ENCODE data around the gene CUBN.
"Not testable (repeated sequence)": the region's sequence is repeated elsewhere in the genome, so short reads cannot be mapped to it uniquely, and the experiment has no call there.

CUBN gene

DNA sequence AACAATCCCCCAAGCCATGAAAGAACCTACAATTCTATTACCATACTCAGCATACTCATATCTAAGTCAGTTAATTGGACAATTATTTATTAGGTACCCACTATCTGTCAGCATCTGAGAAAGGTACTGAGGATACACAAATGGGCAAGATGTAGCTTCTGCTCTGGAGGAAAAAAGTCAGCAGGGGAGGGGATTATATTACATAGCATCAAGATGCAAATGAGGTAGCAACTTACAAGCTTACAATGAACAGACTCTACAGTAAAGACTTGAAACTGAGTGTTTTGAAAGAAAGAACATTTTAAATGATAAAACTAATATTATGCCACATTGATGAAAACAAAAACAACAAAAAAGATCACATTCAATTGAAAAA is 10.8 kb upstream of the CUBN start:
- no peak for DNase-seq

DNA sequence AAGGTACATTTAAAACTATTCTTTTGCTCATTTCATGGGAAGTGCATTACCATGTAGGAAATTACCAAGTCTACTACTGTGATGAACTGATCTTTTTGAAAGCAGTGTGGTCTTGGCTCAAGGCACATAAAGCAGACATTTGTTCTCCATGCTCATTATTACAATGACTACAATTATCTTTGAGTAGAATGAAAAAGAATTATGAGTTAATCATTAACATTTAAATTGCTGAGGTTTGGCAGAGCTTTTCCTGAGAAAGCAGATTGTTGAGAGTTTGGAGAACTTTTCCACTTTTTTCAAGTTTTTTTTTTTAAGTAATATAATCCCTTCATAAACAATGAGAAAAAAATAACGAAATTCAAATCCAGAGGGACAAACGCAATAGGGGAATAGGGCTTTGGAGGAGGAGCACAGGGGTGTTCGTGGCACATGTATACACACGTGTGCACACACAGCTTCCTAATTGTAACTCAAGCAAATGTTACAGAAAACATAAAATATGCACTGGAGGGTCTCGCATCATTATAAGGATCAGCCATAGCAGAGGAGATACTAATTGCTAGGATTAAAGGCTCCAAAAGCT is 8.9 kb upstream of the CUBN start:
- no peak for DNase-seq

DNA sequence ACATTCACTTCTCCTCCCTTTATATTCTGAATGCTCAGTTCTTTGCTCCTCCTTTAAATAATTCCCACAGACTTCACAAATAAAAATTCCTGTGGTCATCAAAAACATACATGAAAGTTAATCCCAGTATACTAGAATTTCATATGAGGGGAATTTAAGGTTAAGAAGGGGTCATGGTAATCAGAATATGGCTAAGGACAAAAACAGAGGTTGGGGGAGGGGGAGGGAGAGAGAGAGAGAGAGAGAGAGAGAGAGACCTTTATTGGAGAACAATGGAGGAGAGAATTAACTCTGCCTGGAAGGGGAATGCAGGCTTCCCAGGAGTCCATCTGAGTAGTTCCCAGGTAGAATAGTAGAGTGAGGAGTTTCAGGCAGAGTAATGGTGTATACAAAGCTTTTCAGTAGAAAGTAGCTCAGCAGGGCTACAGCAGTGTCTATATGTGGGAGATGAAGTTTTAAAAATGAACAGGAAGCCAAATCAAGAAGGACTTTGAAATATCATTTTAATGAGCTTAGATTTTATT is 5.2 kb upstream of the CUBN start:
- no peak for DNase-seq

DNA sequence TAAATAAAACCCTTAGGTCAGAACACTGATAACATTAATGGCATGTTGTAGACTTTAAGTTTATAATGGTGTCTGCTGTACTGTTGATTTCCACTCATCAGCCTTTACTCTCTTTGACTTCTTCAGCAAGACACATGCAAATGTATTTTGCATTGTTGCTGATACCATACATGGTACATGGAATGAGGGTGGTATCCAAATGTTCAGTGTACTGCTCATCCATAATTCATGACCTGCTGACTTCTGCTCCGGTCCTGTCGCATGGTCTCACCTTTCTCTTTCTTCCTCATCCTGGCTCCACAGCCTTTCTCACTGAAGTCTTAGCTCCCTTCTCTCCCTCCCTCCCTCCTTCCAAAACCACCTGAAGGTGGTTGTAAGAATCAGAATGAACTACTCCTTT is 4.7 kb upstream of the CUBN start:
- no peak for DNase-seq

DNA sequence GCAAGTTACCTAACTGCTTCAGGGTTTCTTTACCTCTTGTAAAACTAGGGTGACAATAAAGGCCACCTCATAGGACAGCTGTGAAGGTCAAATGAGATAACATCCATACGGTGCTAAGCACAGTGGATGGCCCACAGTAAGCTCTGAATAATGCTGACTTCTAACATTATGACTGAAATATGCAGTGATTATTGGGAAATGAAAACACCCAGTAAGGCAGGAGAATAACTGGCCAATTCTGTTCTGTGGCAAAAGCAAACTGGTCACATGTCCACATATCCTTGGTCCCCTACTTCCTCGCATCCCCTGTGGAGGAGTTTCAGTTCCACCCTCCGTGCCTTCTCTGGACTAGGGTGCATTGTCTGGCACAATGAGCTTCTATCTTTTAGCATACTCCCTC is 1.4 kb downstream of the CUBN start:
- DNase-seq = no peak

DNA sequence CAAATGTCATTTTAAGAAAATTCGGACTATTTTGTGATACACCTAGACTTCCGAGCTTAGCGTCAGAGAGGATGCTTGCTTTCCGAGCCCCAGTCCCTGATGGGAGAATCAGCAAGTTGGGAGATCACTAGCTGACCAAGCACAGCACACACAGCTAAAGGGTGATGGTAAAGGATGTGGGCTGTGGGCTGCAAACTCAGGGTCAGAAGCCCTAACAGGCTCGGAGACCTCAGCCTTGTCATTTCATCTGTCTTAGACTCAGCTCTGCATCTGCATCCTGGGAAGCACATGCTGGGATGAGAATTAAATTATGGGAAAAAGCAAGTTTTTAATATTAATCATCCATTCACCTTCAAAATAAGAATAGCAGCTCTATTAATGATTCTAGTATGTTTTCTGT is 3.3 kb downstream of the CUBN start:
- no peak for DNase-seq

DNA sequence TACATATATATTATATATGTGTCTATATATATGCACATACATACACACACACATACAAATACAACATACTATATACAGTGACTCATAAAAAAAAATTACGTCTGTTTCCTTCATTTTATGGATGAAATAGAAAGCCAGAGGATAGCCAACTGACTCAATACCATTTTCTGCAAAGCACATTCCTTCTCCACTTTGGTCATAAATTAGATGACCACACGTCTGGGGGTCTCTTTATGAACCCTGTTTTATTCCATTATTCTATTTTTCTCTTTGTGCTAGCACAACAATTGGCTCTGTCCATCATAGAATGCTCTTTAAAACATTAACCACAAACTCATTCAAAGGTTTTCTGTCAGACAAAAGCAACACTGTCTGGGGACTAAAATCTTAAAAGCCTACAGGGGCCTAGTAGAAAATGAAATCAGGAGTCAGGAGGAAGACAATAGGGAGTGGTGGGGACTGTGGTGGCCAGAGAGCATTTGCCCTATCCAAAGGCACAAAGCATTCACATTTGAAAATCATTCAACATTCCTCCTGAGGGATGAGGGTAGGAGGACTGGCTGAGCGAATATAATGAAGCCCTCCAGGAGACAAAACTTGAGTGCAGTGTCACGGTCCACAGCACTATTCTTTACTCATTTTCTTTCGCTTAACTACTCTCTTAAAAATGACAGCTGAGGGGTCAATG is 4.3 kb downstream of the CUBN start:
- no peak for DNase-seq

DNA sequence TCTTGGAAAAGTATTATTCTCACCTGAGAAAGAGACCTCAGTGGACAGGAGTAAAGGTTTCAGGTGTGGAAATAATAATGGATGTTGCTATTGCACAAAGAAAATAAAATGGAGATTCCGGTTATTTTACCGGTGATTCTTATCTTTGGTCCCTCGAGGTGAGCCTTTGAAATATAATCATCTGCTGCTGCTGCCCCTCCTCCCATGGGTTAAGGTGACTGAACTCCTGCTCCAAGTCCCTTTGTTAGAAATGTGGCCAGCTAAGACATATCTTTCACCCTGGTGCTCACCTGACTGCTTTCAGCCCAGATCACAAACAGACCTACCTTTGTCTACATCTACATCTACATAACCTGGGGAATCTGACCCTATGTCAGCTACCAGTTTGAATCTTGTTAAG is 5.7 kb downstream of the CUBN start:
- no peak for DNase-seq

DNA sequence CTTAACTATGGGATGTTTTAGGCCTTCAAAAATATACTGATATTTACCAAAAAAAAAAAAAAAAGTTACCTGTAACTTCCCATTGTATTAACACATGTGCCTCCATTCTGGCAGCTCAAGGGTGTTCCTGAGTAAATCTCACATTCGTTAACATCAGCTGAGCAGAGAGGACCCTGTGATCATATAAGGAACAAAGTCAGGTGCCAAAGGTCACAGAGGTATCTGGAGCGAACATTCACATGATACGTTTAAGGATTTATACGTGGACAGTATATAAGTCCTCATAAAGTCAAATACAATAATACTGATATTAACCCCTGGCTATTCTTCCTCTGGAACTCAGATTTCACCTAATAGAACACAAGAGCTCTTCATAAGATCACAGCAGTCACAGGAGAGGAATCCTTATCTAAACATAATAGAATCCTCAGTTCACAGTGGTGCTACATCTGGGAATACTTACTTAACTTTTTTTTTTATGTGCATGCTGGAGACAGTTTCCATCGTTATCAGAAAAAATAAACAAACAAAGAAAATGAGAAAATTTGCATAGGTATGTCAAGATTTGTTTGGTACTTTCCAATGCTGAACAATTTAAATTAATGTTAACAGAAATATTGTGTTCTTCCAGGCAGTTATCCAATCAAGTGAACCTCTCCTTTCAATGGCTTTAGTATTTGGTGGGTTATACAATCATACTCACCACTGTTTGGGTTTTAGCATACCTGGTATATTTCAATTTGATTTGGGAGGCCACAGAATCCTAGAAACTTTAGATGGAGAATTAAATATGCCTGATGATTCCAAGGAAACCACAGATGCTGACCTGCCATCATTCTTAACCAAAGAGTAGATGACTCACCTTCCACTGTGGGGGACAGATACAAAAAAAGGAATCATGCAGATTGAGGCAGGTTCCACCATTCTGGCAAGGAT is 6.6 kb downstream of the CUBN start:
- no peak for DNase-seq

DNA sequence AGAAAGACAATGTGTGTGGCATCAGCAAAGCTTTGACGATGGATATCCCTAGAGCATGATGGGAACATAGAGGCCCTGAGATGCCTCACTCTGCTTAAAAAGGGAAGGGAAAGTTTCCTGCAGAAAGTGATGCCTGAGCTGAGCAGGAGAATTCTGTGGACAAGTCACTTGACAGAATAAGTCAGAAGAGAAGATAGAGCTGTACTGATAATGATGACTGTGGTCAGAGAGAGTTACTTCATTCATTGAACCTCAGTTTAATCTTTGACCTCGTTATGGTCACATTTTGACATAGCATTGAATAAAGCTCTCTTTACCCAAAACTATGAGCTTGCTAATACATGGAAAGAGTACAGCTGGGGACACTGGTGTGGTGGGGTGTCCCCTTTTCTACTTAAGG is 7.6 kb downstream of the CUBN start:
- DNase-seq = no peak

DNA sequence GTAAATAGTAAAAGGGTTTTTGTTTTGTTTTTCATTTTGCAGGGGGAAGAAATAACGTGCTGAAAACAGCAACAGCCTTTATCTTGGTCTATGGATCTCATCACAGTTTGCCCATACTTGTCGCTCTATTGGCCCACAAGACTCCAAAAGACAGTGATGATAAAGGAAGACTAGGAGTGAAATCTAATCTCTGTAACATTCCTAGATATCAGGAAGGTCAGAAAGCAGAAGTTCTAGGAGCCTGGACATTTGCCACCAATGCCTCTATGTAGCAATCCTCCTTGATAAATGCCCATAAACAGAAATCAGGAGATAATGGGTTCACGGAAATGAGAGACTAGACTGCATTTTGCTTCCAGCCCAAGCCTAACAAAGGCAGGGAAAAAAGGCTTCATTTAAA is 8.9 kb downstream of the CUBN start:
- no peak for DNase-seq

DNA sequence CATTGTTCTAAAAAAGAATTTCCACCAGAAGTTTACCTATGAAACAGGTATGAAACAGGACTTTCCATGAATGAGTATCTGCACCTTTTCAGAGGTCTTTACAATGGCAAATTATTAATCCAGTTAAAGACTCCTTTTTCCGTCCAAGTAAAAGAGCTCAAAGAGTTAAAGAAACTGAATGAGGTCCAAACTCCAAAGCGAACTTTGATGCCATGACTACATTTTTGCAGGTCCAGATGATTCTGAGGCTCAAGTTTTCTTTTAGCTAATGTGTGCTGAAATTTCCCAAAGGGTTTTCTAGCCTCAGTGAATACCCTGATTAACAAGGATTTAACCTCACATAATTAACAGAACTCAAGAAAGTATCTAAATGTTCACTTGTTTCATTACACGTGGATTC is 9.8 kb downstream of the CUBN start:
- no peak for DNase-seq

DNA sequence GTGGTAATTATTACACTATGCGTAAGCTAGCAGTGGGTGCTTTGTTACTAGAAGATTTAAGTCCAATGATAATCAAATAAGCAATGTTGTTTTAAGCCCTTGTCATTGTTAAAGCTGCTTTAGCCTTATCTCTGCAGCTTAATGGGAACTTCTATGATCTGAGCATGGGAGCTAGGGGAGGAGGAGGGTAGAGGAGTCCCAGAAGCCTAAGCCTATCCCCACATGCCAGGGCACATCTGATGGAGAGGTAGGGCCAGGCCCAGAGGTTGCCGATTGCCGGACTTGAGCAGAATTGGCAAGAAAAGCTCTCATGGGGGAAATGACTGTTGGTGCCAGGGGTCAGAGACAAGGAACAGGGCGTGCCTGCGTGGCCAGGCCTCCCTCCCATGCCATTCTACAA is 13.4 kb downstream of the CUBN start:
- no peak for DNase-seq

DNA sequence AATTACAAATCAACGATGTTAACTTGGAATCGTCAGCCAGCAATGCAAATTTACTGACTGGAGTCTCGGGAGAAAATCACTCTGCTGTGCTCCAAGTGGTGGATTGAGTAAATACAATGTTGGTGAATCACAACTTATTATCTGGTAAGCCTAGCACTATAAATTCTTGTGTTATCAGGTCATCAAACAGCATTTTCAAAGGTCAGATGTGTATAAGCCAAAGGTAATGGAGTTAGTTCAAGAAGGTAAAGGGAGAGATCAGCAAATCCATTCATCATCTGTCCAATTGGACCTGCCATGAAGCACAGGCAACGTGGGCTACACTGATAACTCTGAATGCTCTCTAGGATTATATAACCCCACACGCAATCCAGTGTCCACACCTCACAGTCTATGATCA is 13.9 kb downstream of the CUBN start:
- DNase-seq = no peak

DNA sequence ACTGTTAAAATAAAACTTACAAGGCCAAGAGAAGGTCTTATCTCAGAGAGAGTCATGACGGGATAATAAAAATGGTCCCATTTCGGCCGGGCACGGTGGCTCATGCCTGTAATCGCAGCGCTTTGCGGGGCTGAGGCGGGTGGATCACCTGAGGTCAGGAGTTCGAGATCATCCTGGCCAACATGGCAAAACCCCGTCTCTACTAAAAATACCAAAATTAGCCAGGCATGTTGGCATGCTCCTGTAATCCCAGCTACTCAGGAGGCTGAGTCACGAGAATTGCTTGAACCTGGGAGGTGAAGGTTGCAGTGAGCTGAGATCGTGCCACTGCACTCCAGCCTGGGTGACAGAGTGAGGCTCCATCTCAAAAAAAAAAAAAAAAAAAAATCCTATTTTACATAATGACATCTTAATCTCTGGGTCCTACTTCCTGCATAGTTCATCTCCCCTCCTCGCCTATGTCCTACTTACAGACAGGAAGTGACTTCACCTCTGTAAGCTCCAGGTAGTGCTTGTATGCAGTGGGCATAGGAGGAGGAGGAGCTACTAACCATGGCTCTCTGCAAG is 14.7 kb downstream of the CUBN start:
- not testable (repeated sequence) for DNase-seq

DNA sequence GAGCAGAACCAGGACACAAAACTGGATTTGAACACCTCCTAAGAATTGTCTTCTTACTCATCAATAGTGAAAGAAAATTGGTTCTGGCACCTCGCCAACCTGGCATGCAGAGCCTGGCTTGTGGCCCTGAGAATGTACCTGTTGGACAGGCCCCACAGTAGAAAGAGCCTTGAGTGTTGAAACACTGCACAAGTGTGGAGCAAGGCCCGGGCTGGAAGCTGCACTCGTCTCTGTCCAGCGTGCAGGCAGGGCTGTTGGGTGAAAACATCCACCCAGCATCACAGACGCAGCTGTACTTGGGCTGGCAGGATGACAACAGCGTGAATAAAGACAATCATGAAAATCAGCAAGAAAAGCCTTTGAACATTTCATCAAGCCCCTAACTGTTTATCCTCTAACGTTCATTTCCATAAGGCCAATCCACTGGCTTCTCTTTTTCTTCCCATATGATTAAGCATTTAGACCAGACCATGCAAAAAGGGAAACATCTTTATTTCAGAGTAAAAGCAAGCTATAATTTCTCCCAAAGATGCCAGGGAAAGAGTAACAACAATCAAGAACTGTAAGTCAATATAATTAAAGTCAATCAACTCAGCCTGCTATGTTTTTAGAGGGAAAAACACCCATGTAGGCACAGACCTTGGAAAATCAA is 15.6 kb downstream of the CUBN start:
- no peak for DNase-seq

DNA sequence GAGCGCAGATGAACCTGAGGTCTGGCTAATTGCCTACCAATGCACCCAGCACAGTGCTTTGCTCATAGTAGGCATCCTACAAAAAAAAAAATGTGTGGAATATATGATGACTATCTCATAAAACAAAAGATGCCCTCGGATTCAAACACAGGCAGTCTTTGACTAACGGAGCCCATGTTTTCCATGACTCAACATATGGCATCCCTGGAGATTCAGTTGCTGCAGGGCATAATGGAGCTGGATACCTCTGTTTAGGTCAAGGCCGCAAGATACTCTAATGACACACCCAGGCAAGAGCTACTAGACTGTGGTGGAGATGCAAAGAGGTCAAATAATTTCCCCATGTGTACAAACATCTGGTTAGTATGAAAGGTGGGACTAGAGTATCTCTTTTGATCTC is 16.3 kb downstream of the CUBN start:
- DNase-seq = no peak

DNA sequence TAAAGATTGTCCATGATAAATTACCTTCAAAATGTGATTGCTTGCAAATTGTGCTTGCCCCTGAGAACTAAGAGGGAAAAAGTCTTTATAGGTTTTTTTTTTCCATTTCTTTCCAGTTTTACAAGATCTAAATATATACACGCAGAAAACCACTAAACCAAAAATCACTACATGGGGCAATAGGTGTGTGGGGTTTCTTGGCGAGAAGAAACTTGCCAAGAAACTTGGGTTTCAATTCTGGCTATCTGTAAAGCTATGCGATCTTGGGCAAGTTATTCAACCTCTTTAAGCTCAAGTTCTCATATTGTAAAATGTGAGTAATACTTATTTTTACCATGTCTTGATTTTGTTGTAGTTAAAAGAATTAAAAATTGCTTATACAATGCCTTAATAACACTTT is 17.0 kb downstream of the CUBN start:
- DNase-seq = no peak

DNA sequence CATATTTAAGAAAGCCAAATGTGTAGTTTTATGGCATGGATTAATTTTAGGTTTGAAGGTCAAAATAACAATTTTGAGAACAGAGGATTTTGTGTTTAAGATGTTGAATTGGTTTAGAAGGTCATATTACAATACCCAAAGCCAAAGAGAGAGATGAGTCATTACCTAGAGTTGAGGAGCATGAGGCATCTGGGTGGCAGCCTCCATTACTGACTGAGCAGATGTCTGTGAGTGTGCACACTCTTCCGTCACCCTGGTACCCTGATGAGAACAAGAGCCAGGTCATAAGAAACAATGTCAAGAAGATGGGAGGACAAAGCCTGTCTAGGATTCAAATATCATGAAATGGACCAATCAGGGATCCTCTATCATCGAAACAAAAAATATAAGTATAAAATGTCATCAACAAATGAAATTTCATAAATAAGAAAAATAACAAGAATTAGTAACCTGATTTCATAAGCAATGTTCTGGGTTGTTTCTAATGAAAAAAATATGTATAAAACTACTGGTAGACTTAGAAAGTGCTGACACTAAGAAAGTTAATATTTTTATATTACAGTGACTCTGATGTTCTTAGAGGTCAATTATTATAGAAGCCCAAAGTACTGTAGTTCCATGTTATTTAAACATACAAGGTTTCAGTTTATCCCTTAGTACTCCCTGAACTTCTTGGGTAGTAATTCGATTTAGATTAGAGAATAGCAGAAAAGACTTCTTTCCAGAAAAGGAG is 20.0 kb downstream of the CUBN start:
- no peak for DNase-seq

DNA sequence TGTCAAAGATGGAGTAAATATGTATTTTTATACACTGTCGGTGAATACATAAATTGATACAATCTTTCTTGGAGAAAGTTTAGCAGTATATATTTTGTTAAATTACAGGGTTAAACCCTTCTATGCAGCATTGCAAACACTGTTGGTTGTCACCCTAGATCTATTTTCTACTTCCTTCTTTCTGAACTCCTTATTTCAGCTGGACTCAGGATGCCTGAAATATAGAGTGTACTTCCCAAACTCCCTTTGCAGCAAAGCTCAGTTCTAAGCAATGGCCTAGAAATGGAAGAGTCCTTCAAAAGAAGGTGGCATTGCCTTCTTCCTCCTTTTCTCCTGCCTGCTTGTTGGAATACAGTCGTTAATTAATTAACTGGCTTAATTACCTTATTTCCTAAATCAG is 20.6 kb downstream of the CUBN start:
- DNase-seq = no peak

DNA sequence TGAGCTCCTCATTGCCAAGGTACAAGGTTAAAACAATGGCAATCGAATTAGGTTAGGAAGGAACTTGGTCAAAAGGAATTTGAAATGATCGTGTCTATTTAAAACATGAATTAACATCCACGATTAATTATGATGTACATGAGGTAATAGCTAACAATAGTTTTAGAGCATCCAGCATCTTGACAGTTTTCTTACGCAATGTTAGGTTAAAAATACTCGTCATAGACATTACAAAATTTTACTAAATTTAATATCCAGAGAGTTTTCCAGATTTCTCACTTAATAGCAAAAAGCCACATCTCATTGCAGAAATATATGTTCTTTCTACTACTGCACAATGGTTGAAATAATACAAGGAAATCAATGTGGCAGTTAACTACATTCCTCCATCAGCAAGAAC is 22.6 kb downstream of the CUBN start:
- no peak for DNase-seq

DNA sequence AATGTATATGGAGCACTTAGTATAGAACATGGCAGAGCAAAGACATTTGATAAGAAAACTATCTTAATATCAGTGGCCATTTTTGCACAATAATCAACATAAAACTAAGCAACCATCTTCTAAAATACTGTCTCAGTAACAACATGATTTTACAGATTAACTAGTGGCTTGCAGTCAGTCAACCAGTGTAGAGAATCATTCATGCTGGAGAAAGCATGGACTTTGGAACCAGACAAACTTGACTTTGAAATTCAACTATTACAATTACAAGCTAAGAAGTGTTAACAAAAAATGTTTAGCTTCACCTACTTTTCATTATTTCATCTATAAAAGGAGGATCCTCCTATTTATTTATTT is 27.7 kb downstream of the CUBN start:
- no peak for DNase-seq

Measured in NCI-H1105 (cell line).